DMS79 treated with DMSO at 0.1 percent for 48 hours (cell line): ENCODE data around the gene CD33.

Source experiments
- DNase-seq: peaks from one replicate; lab custom pipeline; 2025; lab: John Stamatoyannopoulos, UW

Gene CD33

DNA sequence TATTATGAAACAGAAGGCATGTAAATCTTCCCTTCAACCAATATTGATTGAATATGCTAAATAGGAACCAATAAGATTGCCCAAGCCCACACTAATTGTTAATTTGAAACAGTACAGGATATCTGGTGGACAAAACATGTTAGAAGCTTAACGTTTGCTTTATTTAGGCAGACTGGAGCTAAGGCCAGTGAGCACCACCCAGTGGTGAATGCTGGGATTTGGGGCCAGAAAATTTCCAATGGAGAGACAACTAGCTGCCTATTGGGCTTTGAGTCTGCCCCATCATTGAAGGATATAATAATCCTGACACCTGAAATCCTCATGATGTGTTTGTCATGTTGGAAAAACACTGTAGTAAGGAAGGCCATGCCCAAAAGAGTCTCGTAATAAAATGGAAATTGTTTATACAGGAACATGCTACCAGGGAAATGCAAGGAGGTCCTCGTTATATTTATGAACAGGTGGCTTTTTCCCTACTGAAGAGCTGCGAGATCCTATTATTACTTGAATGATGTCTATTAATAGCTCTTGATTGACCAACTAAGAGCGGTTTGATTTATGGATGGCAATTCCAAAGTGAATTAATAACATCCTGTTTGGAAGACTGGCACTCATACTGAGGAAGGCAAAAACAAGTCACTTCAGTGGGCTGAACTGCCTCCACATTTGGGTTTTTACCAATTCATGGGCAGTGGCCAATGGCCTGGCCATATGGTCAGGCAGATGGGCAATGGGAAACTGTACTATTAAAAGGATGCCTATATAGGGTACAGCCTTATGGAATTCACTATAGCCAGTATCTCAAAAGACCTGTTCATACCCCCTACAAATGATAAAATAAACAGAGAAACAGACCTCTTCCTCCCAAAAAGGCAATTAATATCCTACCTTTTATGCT lies 34.7 kb downstream of the CD33 start:
- peak; percentile 29 for DNase-seq

- DNase-seq: no peak
Observed at GRCh38 chr19:51263808-51264207, 38.9 kb downstream of the CD33 start.

DNA sequence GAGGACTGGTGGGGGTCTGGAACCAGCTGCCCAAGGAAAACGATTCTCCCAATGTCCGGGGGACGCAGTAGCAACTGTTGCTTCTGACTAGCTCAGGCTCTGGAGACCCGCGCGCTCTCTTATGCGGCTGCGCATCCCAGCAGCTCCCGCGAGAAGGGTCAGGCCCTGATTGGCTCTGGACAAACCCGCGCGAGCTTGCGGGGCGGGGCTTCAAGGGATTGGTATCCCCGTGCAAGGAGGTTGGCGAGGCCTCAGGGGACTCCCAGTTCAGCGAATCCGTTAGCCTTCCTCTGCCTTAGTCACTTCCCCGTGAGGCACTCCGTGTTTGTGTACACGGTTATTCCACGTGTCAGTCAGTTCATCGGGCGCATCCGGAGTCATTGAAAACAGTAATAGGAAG lies 46.2 kb downstream of the CD33 start:
- DNase-seq: no peak

DNA sequence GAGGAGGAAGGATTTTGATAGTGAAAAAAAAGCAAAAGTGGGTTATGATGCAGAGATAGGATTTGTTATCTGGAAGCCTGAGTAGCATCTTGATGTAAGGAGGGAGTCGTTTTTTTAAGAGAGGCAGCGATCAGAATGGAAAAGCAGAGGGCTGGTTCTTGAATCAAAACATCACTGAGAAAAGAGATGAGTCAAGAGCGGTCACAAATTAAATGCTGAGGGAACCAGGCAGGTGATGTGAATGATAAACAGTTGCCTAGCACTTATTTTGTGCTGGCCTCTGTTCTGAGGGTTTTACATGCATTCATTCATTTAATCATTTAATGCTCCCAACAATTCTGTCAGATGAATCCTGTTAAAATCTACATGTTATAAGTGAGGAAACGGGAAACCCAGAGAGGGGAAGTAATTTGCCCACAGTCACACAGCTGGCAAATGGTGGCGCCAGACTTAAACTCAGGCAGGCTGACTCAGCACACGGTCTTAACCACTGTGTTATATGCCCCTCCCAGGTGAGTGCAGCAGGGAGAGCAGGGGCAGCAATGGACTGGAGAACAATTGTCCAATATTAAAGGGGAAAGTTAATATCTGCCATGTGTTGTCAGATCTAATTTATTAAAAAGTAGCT lies 47.4 kb downstream of the CD33 start:
- no peak for DNase-seq

- no peak for DNase-seq
Observed at GRCh38 chr19:51274049-51274770, 49.3 kb downstream of the CD33 start.

- no peak for DNase-seq
Observed at GRCh38 chr19:51277112-51277511, 52.2 kb downstream of the CD33 start.

GRCh38 chr19:51282335-51282734 lies 57.5 kb downstream of the CD33 start:
- DNase-seq: no peak

DNA sequence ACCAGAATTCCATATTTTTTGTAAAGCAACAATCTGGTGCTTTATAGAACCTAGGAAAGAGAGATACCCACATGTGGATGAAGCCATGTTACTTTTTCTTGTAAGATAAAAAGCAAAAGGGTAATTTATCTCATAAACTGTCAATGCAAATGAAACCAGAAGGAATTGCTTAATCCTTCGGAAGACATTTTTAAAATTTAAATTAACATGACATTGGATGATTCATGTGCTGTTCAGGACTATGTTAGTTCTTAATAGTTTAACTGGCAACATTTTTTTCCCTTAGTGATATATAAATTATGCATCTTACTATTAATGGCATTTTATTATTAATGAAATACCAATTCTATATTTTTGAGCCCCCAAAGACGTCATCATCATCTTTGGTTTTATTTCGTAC lies 60.8 kb downstream of the CD33 start:
- DNase-seq: no peak
